Measurements from ENCODE around the gene KCNK10. TPM values are rescaled to one million over a fixed set of nuclear protein-coding genes. Genes with fewer than 3 reads are reported as not detected.

Gene KCNK10
- total and polyA plus RNA-seq, 10 of the 15 experiments (the other 5 are each of a cell fraction or from before 2014, with no cell fraction given): 0.01 to 0.06 (median 0.02) TPM; not detected in 7

GRCh38 chr14:88324930-88325329, 1.9 kb upstream of the KCNK10 start:
- CTCF ChIA-PET: no interaction called here
- in situ Hi-C loops (cut with MboI) (no loop called here), intact Hi-C loops (cut with micrococcal nuclease; ENCODE audit: unreplicated experiment) (no loop called here)
- SMC1A ChIA-PET (ENCODE audit: uncharacterized antibody, unreplicated experiment): interaction anchor here (0.6 kb wide), 1 partner anchor 11 kb away, joined by 3 read pairs; no protein-coding TSS in a partner anchor
- WGBS (ENCODE audit: insufficient coverage, insufficient replicate concordance, low lambda C conversion rate, missing lambda C conversion rate): 33% methylated on average over 6 of the region's 6 CpGs
- Histone ChIP-seq H3K4me2 (ENCODE audit: control insufficient read depth, insufficient read depth) (no peak overlapping the region), H3K9me3 (replicated peaks; ENCODE audit: control insufficient read depth, insufficient read depth, low read length) (no peaks in the 10 kb centered on the region; the same call in 2 of the 3 replicates), H4K20me1 (ENCODE audit: control insufficient read depth, insufficient read depth) (no peaks in the 10 kb centered on the region; the same call in 1 of the 2 replicates), H3K9ac (ENCODE audit: control insufficient read depth, insufficient read depth, low read length) (no peak overlapping the region), H3K36me3 (ENCODE audit: control insufficient read depth in 2 of 2, insufficient read depth in 2 of 2, low read length in 1 of 2) (no peaks in the 10 kb centered on the region), H3K4me1 (ENCODE audit: control insufficient read depth, insufficient read depth, low read length) (peaks cover 5% of the 10 kb centered on the region), H3K27ac (ENCODE audit: control insufficient read depth, insufficient read depth) (no peak overlapping the region), H2AFZ (ENCODE audit: control insufficient read depth, low read depth, low read length) (no peak overlapping the region), H3K27me3 (replicated peaks in 1 of 2; ENCODE audit: control insufficient read depth in 2 of 2, insufficient read depth in 2 of 2, low read length in 1 of 2) (peaks cover 4 to 46% of the 10 kb centered on the region in 2 experiments), H3K79me2 (ENCODE audit: control insufficient read depth, insufficient read depth, low read length) (no peaks in the 10 kb centered on the region), H3K4me3 (no peak overlapping the region)
- BruUV-seq (replicated peaks): no TSS peak
- FAIRE-seq: no peak
- ATAC-seq: no peak
- POLR2A ChIA-PET: no interaction called here
- RAD21 ChIA-PET (ENCODE audit: unreplicated experiment): no interaction called here
- TF ChIP-seq SREBF2 (IDR thresholded peaks at IDR 0.05; ENCODE audit: low read length): no peak
- no peak for TF ChIP-seq ETV6 (conservative IDR thresholded peaks at IDR 0.05 in 1 of 2, IDR thresholded peaks at IDR 0.05 in 1 of 2; ENCODE audit: borderline replicate concordance in 1 of 2, low read depth in 1 of 2)
- no peak for TF ChIP-seq BRCA1 (IDR thresholded peaks at IDR 0.05; ENCODE audit: low read depth, low read length)
- no peak for TF ChIP-seq ZNF274 (IDR thresholded peaks at IDR 0.05; ENCODE audit: insufficient read depth, insufficient read length)
- no peak for TF ChIP-seq POLR2AphosphoS5 (IDR thresholded peaks at IDR 0.05; ENCODE audit: low read length)
- TF ChIP-seq CBX5 (IDR thresholded peaks at IDR 0.05; ENCODE audit: low read depth): no peak
- TF ChIP-seq SREBF1 (IDR thresholded peaks at IDR 0.05; ENCODE audit: low read length): no peak
- no peak for TF ChIP-seq SMAD5 (IDR thresholded peaks at IDR 0.05; ENCODE audit: low read depth)
- TF ChIP-seq SPI1 (IDR thresholded peaks at IDR 0.05; ENCODE audit: borderline replicate concordance, insufficient read depth, low read depth, low read length): no peak
- no peak for TF ChIP-seq SP1 (IDR thresholded peaks at IDR 0.05; ENCODE audit: low read depth, low read length)
- TF ChIP-seq TCF12 (IDR thresholded peaks at IDR 0.05; ENCODE audit: low read depth, low read length): no peak
- TF ChIP-seq CHD4 (IDR thresholded peaks at IDR 0.05): no peak
- no peak for TF ChIP-seq FOXM1 (IDR thresholded peaks at IDR 0.05; ENCODE audit: low read depth, low read length)
- no peak for TF ChIP-seq FOXK2 (IDR thresholded peaks at IDR 0.05)
- TF ChIP-seq PKNOX1 (IDR thresholded peaks at IDR 0.05): no peak
- TF ChIP-seq SMC3 (IDR thresholded peaks at IDR 0.05; ENCODE audit: borderline replicate concordance, low read length): no peak
- TF ChIP-seq MXI1 (IDR thresholded peaks at IDR 0.05; ENCODE audit: low read depth, low read length): no peak
- DNase-seq (ENCODE audit: low read depth, low spot score): no peak
